Kidney capillary endothelial cell (primary cell): ENCODE data around the gene GNB2.
"Not testable (repeated sequence)": the region's sequence is repeated elsewhere in the genome, so short reads cannot be mapped to it uniquely, and the experiment has no call there.

ENCODE experiments used
- DNase-seq: peaks from one replicate; pipeline ENCODE4 v3.0.0-alpha.2; 2018; ENCODE audit warnings: low spot score

GNB2 gene

DNA sequence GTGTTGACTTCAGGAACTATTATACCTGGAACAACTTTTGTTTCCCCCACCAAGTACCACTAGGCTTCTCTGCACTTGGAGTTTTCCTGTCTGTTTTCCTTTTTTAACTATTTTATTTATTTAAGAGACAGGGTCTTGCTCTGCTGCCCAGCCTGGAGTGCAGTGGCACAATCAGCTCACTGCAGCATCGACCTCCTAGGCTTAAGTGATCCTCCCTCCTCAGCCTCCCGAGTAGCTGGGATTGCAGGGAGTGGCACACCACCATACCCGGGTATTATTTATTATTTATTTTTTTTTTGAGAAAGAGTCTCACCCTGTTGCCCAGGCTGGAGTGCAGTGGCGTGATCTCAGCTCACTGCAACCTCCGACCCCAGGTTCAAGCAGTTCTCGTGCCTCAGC is 22.6 kb downstream of the GNB2 start:
- DNase-seq = no peak

GRCh38 chr7:100699018-100699417 is 25.5 kb downstream of the GNB2 start:
- no peak for DNase-seq

GRCh38 chr7:100701089-100701488 is 27.5 kb downstream of the GNB2 start:
- not testable (repeated sequence) for DNase-seq

- DNase-seq = peak; percentile 63
Measured at GRCh38 chr7:100705320-100705752, 31.8 kb downstream of the GNB2 start.

DNA sequence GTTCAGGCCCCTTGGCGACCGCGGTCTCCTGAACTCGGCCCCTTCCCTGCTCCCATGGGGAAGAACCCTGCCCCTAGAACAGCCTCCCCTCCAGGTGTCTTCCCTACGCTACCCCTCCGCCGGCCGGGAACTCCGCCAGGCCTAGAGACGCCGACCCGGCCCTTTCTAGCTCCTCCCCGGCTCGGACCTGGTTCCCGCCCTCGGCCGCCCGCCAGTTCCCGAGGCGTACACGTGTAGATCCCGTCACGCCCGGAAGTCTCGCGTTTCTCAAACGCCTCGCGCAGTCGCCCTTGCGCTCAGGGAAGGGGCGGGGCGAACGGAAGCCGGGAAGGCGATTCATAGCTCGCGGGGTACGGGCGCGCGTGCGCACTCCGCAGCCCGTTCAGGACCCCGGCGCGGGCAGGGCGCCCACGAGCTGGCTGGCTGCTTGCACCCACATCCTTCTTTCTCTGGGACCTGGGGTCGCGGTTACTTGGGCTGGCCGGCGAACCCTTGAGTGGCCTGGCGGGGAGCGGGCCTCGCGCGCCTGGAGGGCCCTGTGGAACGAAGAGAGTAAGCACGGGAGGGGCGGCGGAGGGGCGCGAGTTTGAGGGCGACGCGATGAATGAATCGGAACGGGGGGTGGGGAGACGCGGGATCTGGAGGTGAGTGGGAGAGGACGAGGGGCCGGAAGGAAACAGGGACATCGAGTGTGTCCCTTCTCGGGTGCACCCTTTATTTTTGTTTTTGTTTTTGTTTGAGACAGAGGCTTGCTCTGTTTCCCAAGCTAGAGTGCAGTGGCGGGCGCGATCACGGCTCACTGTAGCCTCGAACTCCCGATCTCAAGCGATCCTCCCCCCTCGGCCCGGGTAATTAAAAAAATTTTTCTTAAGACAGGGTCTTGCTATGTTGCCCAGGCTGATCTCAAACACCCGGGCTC is 32.5 kb downstream of the GNB2 start, which contains the start of gene POP7:
TSS of gene POP7 (plus strand) at position 369 of the 919 bp plus-strand sequence. CDS start 710 bp downstream, outside the sequence.
- peak; percentile 93 for DNase-seq

DNA sequence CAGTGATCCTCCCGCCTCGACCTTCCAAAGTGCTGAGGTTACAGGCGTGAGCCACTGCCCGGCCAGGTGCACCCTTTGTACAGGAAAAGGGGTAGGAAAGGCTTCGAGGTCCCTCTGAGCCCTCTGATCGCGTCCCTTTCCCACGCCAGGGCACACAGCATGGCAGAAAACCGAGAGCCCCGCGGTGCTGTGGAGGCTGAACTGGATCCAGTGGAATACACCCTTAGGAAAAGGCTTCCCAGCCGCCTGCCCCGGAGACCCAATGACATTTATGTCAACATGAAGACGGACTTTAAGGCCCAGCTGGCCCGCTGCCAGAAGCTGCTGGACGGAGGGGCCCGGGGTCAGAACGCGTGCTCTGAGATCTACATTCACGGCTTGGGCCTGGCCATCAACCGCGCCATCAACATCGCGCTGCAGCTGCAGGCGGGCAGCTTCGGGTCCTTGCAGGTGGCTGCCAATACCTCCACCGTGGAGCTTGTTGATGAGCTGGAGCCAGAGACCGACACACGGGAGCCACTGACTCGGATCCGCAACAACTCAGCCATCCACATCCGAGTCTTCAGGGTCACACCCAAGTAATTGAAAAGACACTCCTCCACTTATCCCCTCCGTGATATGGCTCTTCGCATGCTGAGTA is 33.3 kb downstream of the GNB2 start:
- no peak for DNase-seq

- no peak for DNase-seq
Measured at GRCh38 chr7:100708395-100708794, 34.9 kb downstream of the GNB2 start.

DNA sequence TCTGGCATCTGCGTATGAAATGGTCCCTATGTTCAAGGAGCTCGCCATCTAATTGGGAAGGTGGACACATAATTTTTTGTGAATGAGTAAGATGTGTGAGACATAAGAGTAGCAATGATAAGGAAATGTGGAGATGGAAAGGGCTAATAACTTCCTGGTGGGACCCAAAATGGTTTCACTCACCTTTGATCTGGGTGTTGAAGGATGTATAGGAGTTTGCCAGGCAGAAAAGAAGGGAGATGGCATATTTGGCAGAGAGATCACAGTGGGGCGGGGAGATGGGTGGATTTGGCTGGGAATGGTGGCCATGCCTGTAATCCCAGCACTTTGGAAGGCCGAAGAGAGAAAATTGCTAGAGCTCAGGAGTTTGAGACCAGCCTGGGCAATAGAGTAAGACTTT is 36.9 kb downstream of the GNB2 start:
- DNase-seq = no peak

- no peak for DNase-seq
Measured at GRCh38 chr7:100711369-100711768, 37.8 kb downstream of the GNB2 start.

GRCh38 chr7:100714725-100715124 is 41.2 kb downstream of the GNB2 start:
- no peak for DNase-seq

DNA sequence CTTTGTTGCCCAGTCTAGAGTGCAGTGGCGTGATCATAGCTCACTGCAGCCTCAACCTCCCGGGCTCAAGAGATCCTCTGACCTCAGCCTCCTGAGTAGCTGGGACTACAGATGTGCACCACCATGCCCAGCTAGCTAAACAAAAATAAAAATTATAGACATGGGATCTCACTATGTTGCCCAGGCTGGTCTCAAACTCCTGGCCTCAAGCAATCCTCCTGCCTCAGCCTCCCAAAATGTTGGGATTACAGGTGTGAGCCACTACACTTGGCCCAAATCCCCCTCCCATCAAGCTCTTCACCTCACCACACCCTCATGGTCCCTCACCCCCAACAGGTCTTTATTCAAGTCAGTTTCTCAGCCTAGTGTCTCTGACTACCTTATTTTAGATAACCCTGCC is 43.5 kb downstream of the GNB2 start:
- DNase-seq = not testable (repeated sequence)

- no peak for DNase-seq
Measured at GRCh38 chr7:100719523-100720278, 46.2 kb downstream of the GNB2 start.

- no peak for DNase-seq
Measured at GRCh38 chr7:100720279-100720670, 46.7 kb downstream of the GNB2 start, which contains the start of gene EPO. Gene EPO (plus strand): TSS chr7:100720468. CDS start chr7:100720981, 513 bp downstream.

- no peak for DNase-seq
Measured at GRCh38 chr7:100720671-100721504, 47.3 kb downstream of the GNB2 start.

GRCh38 chr7:100721505-100721812 is 47.9 kb downstream of the GNB2 start:
- DNase-seq = no peak

- DNase-seq = no peak
Measured at GRCh38 chr7:100722480-100723212, 49.1 kb downstream of the GNB2 start.

- no peak for DNase-seq
Measured at GRCh38 chr7:100723732-100724275, 50.3 kb downstream of the GNB2 start.

GRCh38 chr7:100724364-100724763 is 50.8 kb downstream of the GNB2 start:
- not testable (repeated sequence) for DNase-seq

DNA sequence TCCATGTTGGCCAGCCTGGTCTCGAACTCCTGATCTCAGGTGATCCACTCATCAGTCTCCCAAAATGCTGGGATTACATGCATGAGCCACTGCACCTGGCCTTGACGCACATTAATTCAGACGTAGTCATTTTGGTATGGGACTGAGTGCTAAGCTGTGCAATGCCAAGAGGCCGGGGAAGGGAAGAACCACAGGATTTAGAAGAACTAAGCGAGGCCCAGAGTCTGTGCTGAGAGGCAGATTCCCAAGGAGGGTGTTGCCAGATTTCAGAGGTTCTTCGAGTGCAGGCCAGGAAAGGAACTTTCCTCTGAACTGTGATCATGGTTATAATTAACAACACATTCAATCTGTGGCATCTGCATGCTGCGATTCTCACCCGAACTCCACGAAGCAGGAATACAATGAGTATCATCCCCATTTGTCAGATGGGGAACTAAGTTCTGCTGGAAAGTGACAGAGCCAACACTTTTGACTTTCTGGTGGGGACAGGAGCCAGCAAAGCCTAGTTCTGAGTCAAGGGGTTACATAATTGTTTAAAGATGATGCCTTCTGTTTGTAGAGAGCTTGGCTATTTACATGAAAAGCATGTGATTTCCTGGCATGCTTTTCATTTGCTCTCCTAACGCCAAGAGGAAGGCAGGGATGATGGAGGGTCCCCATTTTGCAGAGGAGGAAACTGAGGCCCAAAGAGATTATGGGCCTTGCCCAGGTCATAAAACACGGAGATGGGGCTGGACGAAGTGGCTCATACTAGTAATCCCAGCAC is 53.6 kb downstream of the GNB2 start:
- DNase-seq = no peak

DNA sequence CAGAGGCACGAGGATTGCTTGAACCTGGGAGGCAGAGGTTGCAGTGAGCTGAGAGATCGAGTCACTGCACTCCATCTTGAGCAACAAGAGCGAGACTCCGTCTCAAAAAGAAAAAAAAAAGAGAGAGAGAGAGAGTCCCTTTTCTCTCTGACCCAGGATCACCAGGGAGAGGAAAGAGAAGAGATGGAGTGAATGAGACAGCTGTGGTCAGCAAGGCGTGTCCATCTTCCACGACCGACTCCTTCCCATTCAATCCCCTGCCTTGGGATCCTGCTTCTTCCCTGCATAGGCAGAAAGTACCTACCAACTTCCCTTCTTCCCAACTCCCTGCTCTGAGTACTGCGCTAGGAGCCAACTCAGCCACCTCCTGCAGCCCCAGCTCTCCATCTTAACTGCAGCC is 54.7 kb downstream of the GNB2 start:
- no peak for DNase-seq
